ENCODE measurements around the gene RNF111. TPM values are rescaled to one million over a fixed set of nuclear protein-coding genes. Genes with fewer than 3 reads are reported as not detected.
A peak's percentile ranks its signal among the peaks of the same experiment; 100 is the strongest.

RNF111 gene
- total RNA-seq, 1 experiment from 2014 or later = 13.3 TPM

- H3K27ac ChIP-seq (ENCODE audit: low read length) = no peak overlapping the region
- no peaks in the 10 kb centered on the region for H3K9me3 ChIP-seq (ENCODE audit: low read length)
- H3K4me3 ChIP-seq (ENCODE audit: low read length) = no peak overlapping the region
- DNase-seq = no peak
- H3K27me3 ChIP-seq (ENCODE audit: low read length) = no peaks in the 10 kb centered on the region
- H3K4me1 ChIP-seq (ENCODE audit: insufficient read depth, low read length) = no peaks in the 10 kb centered on the region
- no TSS peak for BruUV-seq (replicated peaks)
- ATAC-seq = no peak
- no peak overlapping the region for H2AFZ ChIP-seq (ENCODE audit: low read length)
- no peak overlapping the region for H3K4me2 ChIP-seq (ENCODE audit: low read length)
- no peaks in the 10 kb centered on the region for H3K9me2 ChIP-seq (replicated peaks; ENCODE audit: low read length)
- H3K79me2 ChIP-seq (ENCODE audit: low read length) = no peaks in the 10 kb centered on the region
- intact Hi-C loops (cut with micrococcal nuclease) = no loop called here
- TF ChIP-seq EZH2 (IDR thresholded peaks at IDR 0.05; ENCODE audit: low read length, unreplicated experiment) (no peak), EZH2phosphoT487 (IDR thresholded peaks at IDR 0.05; ENCODE audit: borderline replicate concordance, low read length) (no peak)
- TF ChIP-seq, protein P1, sequence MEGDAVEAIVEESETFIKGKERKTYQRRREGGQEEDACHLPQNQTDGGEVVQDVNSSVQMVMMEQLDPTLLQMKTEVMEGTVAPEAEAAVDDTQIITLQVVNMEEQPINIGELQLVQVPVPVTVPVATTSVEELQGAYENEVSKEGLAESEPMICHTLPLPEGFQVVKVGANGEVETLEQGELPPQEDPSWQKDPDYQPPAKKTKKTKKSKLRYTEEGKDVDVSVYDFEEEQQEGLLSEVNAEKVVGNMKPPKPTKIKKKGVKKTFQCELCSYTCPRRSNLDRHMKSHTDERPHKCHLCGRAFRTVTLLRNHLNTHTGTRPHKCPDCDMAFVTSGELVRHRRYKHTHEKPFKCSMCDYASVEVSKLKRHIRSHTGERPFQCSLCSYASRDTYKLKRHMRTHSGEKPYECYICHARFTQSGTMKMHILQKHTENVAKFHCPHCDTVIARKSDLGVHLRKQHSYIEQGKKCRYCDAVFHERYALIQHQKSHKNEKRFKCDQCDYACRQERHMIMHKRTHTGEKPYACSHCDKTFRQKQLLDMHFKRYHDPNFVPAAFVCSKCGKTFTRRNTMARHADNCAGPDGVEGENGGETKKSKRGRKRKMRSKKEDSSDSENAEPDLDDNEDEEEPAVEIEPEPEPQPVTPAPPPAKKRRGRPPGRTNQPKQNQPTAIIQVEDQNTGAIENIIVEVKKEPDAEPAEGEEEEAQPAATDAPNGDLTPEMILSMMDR (conservative IDR thresholded peaks at IDR 0.05; ENCODE audit: low read depth, low read length) = no peak
- no peaks in the 10 kb centered on the region for H3F3A ChIP-seq (ENCODE audit: low read length, unreplicated experiment)
- POLR2A ChIA-PET (ENCODE audit: unreplicated experiment) = no interaction called here
- no peak overlapping the region for H3K9ac ChIP-seq (ENCODE audit: low read length)
- peaks cover 16% of the 10 kb centered on the region for H3K36me3 ChIP-seq (ENCODE audit: low read depth, low read length)
- CTCF ChIA-PET = no interaction called here
- no peaks in the 10 kb centered on the region for H4K20me1 ChIP-seq (ENCODE audit: low read length)
Observed at GRCh38 chr15:59096429-59096828, 109.0 kb downstream of the RNF111 start.

DNA sequence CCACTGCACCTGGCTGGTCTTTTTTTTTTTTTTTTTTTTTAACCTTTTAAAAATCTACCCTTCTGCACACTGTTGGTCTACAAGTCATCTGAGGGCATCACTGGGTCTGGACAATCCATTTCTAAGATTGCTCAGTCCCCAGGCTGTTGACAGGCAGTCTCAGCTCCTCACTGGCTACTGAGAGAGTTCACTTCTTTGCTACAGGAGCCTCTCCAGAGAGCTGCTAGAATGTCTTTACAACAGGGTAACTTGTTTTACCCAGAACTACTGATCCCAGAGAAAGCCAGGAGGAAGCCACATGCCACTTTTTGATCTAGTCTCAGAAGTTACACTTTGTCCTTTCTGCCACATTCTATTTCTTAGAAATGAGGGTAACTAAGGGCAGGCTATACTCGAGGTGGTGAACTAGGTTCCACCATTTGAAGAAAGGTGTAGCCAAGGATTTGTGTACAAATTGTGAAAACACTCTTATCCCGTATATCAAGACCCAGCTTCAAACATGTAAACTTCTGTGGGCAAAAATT, 111.8 kb downstream of the RNF111 start:
- ATAC-seq (no peak), DNase-seq (no peak)
- H3K9ac ChIP-seq (ENCODE audit: low read length) = no peak overlapping the region
- peaks cover 16% of the 10 kb centered on the region for H3K36me3 ChIP-seq (ENCODE audit: low read depth, low read length)
- no peak overlapping the region for H3K4me3 ChIP-seq (ENCODE audit: low read length)
- BruUV-seq (replicated peaks) = no TSS peak
- no peaks in the 10 kb centered on the region for H4K20me1 ChIP-seq (ENCODE audit: low read length)
- ChIA-PET CTCF (no interaction called here), POLR2A (ENCODE audit: unreplicated experiment) (no interaction called here)
- H2AFZ ChIP-seq (ENCODE audit: low read length) = no peak overlapping the region
- H3K27me3 ChIP-seq (ENCODE audit: low read length) = no peaks in the 10 kb centered on the region
- TF ChIP-seq EZH2 (IDR thresholded peaks at IDR 0.05; ENCODE audit: low read length, unreplicated experiment) = no peak
- TF ChIP-seq, protein P1 (conservative IDR thresholded peaks at IDR 0.05; ENCODE audit: low read depth, low read length) = no peak
- TF ChIP-seq EZH2phosphoT487 (IDR thresholded peaks at IDR 0.05; ENCODE audit: borderline replicate concordance, low read length) = no peak
- H3K4me2 ChIP-seq (ENCODE audit: low read length) = no peak overlapping the region
- no peaks in the 10 kb centered on the region for H3K9me3 ChIP-seq (ENCODE audit: low read length)
- no peaks in the 10 kb centered on the region for H3K4me1 ChIP-seq (ENCODE audit: insufficient read depth, low read length)
- H3K9me2 ChIP-seq (replicated peaks; ENCODE audit: low read length) = no peaks in the 10 kb centered on the region
- H3K79me2 ChIP-seq (ENCODE audit: low read length) = no peaks in the 10 kb centered on the region
- intact Hi-C loops (cut with micrococcal nuclease) = no loop called here
- H3K27ac ChIP-seq (ENCODE audit: low read length) = no peak overlapping the region
- no peaks in the 10 kb centered on the region for H3F3A ChIP-seq (ENCODE audit: low read length, unreplicated experiment)

DNA sequence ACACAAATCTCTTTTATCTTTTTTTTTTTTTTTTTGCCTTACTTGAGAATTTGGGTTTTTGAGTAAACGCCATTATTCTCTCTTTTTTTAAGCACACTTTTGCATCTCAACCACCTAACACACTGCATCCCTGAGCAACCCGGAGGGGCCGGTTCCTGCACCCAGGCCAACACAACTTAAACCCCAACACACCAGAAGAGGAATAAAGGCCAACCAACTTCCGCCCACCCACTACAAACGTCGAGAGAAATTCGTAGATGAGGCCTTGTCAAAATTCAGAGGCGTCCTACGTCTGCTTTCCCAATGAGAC, 117.1 kb downstream of the RNF111 start:
- peaks cover 18% of the 10 kb centered on the region for H3K36me3 ChIP-seq (ENCODE audit: low read depth, low read length)
- H3K4me1 ChIP-seq (ENCODE audit: insufficient read depth, low read length) = peaks cover 9% of the 10 kb centered on the region; the same call in 1 of the 2 replicates
- ChIA-PET CTCF (no interaction called here), POLR2A (ENCODE audit: unreplicated experiment) (no interaction called here)
- peak; percentile 4; the same call in 1 of the 2 replicates for ATAC-seq
- no peak for TF ChIP-seq EZH2phosphoT487 (IDR thresholded peaks at IDR 0.05; ENCODE audit: borderline replicate concordance, low read length)
- TF ChIP-seq EZH2 (IDR thresholded peaks at IDR 0.05; ENCODE audit: low read length, unreplicated experiment) = no peak
- TF ChIP-seq, protein P1 (conservative IDR thresholded peaks at IDR 0.05; ENCODE audit: low read depth, low read length) = no peak
- peak overlapping the region; percentile 80 for H3K4me3 ChIP-seq (ENCODE audit: low read length)
- no TSS peak for BruUV-seq (replicated peaks)
- H4K20me1 ChIP-seq (ENCODE audit: low read length) = no peaks in the 10 kb centered on the region
- peak overlapping the region; percentile 79 for H3K9ac ChIP-seq (ENCODE audit: low read length)
- H2AFZ ChIP-seq (ENCODE audit: low read length) = peak overlapping the region; percentile 90
- H3K4me2 ChIP-seq (ENCODE audit: low read length) = peak overlapping the region; percentile 72
- H3K27ac ChIP-seq (ENCODE audit: low read length) = no peak overlapping the region
- no peaks in the 10 kb centered on the region for H3K27me3 ChIP-seq (ENCODE audit: low read length)
- no peak for DNase-seq
- H3K9me2 ChIP-seq (replicated peaks; ENCODE audit: low read length) = no peaks in the 10 kb centered on the region
- H3F3A ChIP-seq (ENCODE audit: low read length, unreplicated experiment) = no peaks in the 10 kb centered on the region
- no peaks in the 10 kb centered on the region for H3K9me3 ChIP-seq (ENCODE audit: low read length)
- intact Hi-C loops (cut with micrococcal nuclease) = no loop called here
- H3K79me2 ChIP-seq (ENCODE audit: low read length) = peaks cover 37% of the 10 kb centered on the region
